CD14-positive monocyte (primary cell): ENCODE results near the gene POLDIP3. TPM values are rescaled to one million over a fixed set of nuclear protein-coding genes. Genes with fewer than 3 reads are reported as not detected.
A peak's percentile ranks its signal among the peaks of the same experiment; 100 is the strongest.

Source experiments
- DNase-seq, 3 donors: peaks; one replicate each; pipeline ENCODE4 v3.0.0-alpha.2; 2011 to 2022
- H2AFZ ChIP-seq: 2 replicates; pipeline ENCODE4 v1.6.0; 2012; ENCODE audit warnings: mild to moderate bottlenecking, low read depth, low read length, inconsistent platforms; ENCODE audit not compliant: insufficient read depth, poor library complexity, severe bottlenecking
- H3K27ac ChIP-seq, 2 donors: 1 replicate in 1 of 2; 2 replicates in 1 of 2; pipeline ENCODE4 v1.5.1; 2012 to 2013; ENCODE audit warnings: low read length in 2 of 2, control low read depth in 1 of 2, inconsistent platforms in 1 of 2, low read depth in 1 of 2, mild to moderate bottlenecking in 1 of 2
- H3K27me3 ChIP-seq, 2 donors: one replicate each; pipeline versions ENCODE4 v1.6.0 to v1.6.1; 2011 to 2013; ENCODE audit warnings: low read length in 2 of 2; ENCODE audit not compliant: control insufficient read depth in 2 of 2, insufficient read depth in 2 of 2
- H3K36me3 ChIP-seq, 2 donors: replicated peaks in 1 of 2; 1 replicate in 1 of 2; 2 replicates in 1 of 2; pipeline versions ENCODE4 v1.5.1 to v1.6.1; 2012 to 2013; ENCODE audit warnings: low read length in 2 of 2, control low read depth in 1 of 2, inconsistent platforms in 1 of 2, mild to moderate bottlenecking in 1 of 2; ENCODE audit not compliant: insufficient read depth in 2 of 2, control insufficient read depth in 1 of 2
- H3K4me1 ChIP-seq, 2 donors: 1 replicate in 1 of 2; 2 replicates in 1 of 2; pipeline versions ENCODE4 v1.5.1 to v1.6.1; 2012 to 2013; ENCODE audit warnings: low read length in 2 of 2, control low read depth in 1 of 2, inconsistent platforms in 1 of 2, mild to moderate bottlenecking in 1 of 2, moderate library complexity in 1 of 2; ENCODE audit not compliant: insufficient read depth in 2 of 2, control insufficient read depth in 1 of 2
- H3K4me2 ChIP-seq: replicated peaks from 2 replicates; pipeline ENCODE3; 2012; ENCODE audit warnings: low read length, moderate library complexity, mild to moderate bottlenecking; ENCODE audit not compliant: poor library complexity, severe bottlenecking; ENCODE audit errors: extremely low read depth
- H3K4me3 ChIP-seq, 3 experiments: fragments of 200-600 bp in 1 of 3; sonication (generic) in 1 of 3; replicated peaks in 1 of 3; 1 replicate in 2 of 3; 2 replicates in 1 of 3; pipeline ENCODE4 v1.5.1; 2011 to 2013; ENCODE audit warnings: low read length in 3 of 3, mild to moderate bottlenecking in 3 of 3, control low read depth in 2 of 3, low read depth in 2 of 3, inconsistent platforms in 1 of 3, moderate library complexity in 1 of 3
- H3K79me2 ChIP-seq: 2 replicates; pipeline ENCODE4 v1.6.0; 2012; ENCODE audit warnings: mild to moderate bottlenecking, control low read depth, inconsistent platforms, low read length, moderate library complexity; ENCODE audit not compliant: insufficient read depth
- H3K9ac ChIP-seq: 2 replicates; pipeline ENCODE4 v1.6.0; 2017; ENCODE audit warnings: low read length, mild to moderate bottlenecking; ENCODE audit not compliant: insufficient read depth, poor library complexity, severe bottlenecking
- H3K9me3 ChIP-seq, 2 donors: replicated peaks in 1 of 2; 1 replicate in 1 of 2; 2 replicates in 1 of 2; pipeline versions ENCODE4 v1.5.1 to v1.6.1; 2012 to 2013; ENCODE audit warnings: low read length in 2 of 2, control low read depth in 1 of 2; ENCODE audit not compliant: control insufficient read depth in 1 of 2, insufficient read depth in 1 of 2
- H4K20me1 ChIP-seq: 2 replicates; pipeline ENCODE4 v1.6.0; 2012; ENCODE audit warnings: mild to moderate bottlenecking, low read length, control low read depth, moderate library complexity; ENCODE audit not compliant: insufficient read depth
- H3K27ac Mint-ChIP-seq, 7 donors: one replicate each; pipeline ENCODE4 v1.8.0; 2020; ENCODE audit warnings: mild to moderate bottlenecking in 7 of 7, mixed read lengths in 7 of 7, moderate library complexity in 6 of 7, inconsistent platforms in 2 of 7
- H3K27me3 Mint-ChIP-seq, 3 donors: one replicate each; pipeline ENCODE4 v1.8.0; 2021 to 2022; ENCODE audit warnings: low read depth in 3 of 3, mild to moderate bottlenecking in 3 of 3, mixed read lengths in 3 of 3, moderate library complexity in 3 of 3, inconsistent platforms in 1 of 3
- H3K36me3 Mint-ChIP-seq, 2 donors: one replicate each; pipeline ENCODE4 v1.8.0; 2020; ENCODE audit warnings: mixed read lengths in 2 of 2, inconsistent platforms in 1 of 2, mild to moderate bottlenecking in 1 of 2
- H3K4me1 Mint-ChIP-seq: one replicate; pipeline ENCODE4 v1.8.0; 2020; ENCODE audit warnings: mild to moderate bottlenecking, mixed read lengths
- H3K4me3 Mint-ChIP-seq, 2 donors: one replicate each; pipeline ENCODE4 v1.8.0; 2020; ENCODE audit warnings: mild to moderate bottlenecking in 2 of 2, mixed read lengths in 2 of 2, moderate library complexity in 1 of 2
- H3K9me3 Mint-ChIP-seq, 7 donors: one replicate each; pipeline ENCODE4 v1.8.0; 2020 to 2022; ENCODE audit warnings: mixed read lengths in 7 of 7, mild to moderate bottlenecking in 6 of 7, moderate library complexity in 6 of 7, inconsistent platforms in 2 of 7
- CTCF ChIP-seq: fragments of 200-600 bp; IDR thresholded peaks from one replicate; pipeline ENCODE4 v1.8.0; 2022; ENCODE audit warnings: antibody characterized with exemption, mild to moderate bottlenecking
- WGBS: methylation state at CpG from one replicate; pipeline ENCODE4 v1.1.5; 2013; ENCODE audit warnings: missing lambda C conversion rate; ENCODE audit not compliant: insufficient coverage; 5-methylcytosine and 5-hydroxymethylcytosine counted together
- intact Hi-C, 2 donors: fragments of 100-400 bp; cut with micrococcal nuclease; formaldehyde crosslinking; loops; one replicate each; pipeline versions ENCODE4 v1.15.0 to v1.15.1; 2023
- polyA plus RNA-seq, 3 donors: library from polyadenylated mRNA; depleted of rRNA in 1 of 3; unstranded in 2 of 3; stranded (reverse) in 1 of 3; fragments of 300-500 nt in 2 of 3; fragments of >200 nt in 1 of 3; fragmentation: Illumina TruSeq in 2 of 3; gene quantifications; 1 replicate in 2 of 3; 2 replicates in 1 of 3; pipeline ENCODE4 v1.2.3, GENCODE V29; 2012 to 2021

Gene POLDIP3
- polyA plus RNA-seq, 3 donors, result 46.3 to 55.3 (median 53.8) TPM

- no peak for DNase-seq
- Histone ChIP-seq H3K79me2 (no peaks in the 10 kb centered on the region), H2AFZ (no peak overlapping the region), H3K36me3 (peaks cover 63 to 87% of the 10 kb centered on the region in 2 donors), H3K27me3 (no peaks in the 10 kb centered on the region), H3K27ac (no peak overlapping the region), H4K20me1 (no peaks in the 10 kb centered on the region), H3K4me3 (no peak overlapping the region), H3K9me3 (no peaks in the 10 kb centered on the region), H3K9ac (no peak overlapping the region), H3K4me1 (peaks cover 10% of the 10 kb centered on the region in 2 donors), H3K4me2 (no peak overlapping the region)
- intact Hi-C loops, result no loop called here
- no peak for TF ChIP-seq CTCF
- H3K4me1 Mint-ChIP-seq, result peaks cover 10% of the 10 kb centered on the region
- H3K36me3 Mint-ChIP-seq, result peaks cover 53 to 92% of the 10 kb centered on the region in 2 donors
- H3K27me3 Mint-ChIP-seq, result no peaks in the 10 kb centered on the region
- H3K9me3 Mint-ChIP-seq, result peaks cover 0 to 2% (median 0%) of the 10 kb centered on the region in 7 donors
- no peak overlapping the region for H3K4me3 Mint-ChIP-seq
- no peak overlapping the region for H3K27ac Mint-ChIP-seq
- WGBS, result 95% methylated on average over 7 of the region's 12 CpGs
These were observed 9.9 kb upstream of the POLDIP3 start for GRCh38 chr22:42624551-42625106.

- H3K36me3 ChIP-seq, result peaks cover 62 to 86% of the 10 kb centered on the region in 2 donors
- H3K4me2 ChIP-seq, result no peak overlapping the region
- no peaks in the 10 kb centered on the region for H4K20me1 ChIP-seq
- no peaks in the 10 kb centered on the region for H3K79me2 ChIP-seq
- H3K27ac ChIP-seq, result peak overlapping the region in 1 of 2 donors; percentile 31
- H3K4me1 ChIP-seq, result peaks cover 10% of the 10 kb centered on the region in 2 donors
- WGBS, result 90% methylated on average over 27 of the region's 29 CpGs
- no peak overlapping the region for H2AFZ ChIP-seq
- no peaks in the 10 kb centered on the region for H3K27me3 ChIP-seq
- Mint-ChIP-seq H3K4me1 (peaks cover 10% of the 10 kb centered on the region), H3K27ac (peak overlapping the region in 4 of 7 donors; percentile 8 to 36 (median 29)), H3K27me3 (no peaks in the 10 kb centered on the region), H3K4me3 (no peak overlapping the region), H3K9me3 (peaks cover 0 to 2% (median 0%) of the 10 kb centered on the region in 7 donors), H3K36me3 (peaks cover 56 to 92% of the 10 kb centered on the region in 2 donors)
- TF ChIP-seq CTCF, result no peak
- no peak overlapping the region for H3K4me3 ChIP-seq
- no peak overlapping the region for H3K9ac ChIP-seq
- no peaks in the 10 kb centered on the region for H3K9me3 ChIP-seq
- DNase-seq, result peak in 1 of 3 donors; percentile 3
- intact Hi-C loops, result no loop called here
These were observed 9.2 kb upstream of the POLDIP3 start for GRCh38 chr22:42623756-42624441.
